ENCODE measurements around the gene ISLR2. TPM values are rescaled to one million over a fixed set of nuclear protein-coding genes. Genes with fewer than 3 reads are reported as not detected.

ISLR2 gene
- total and polyA plus RNA-seq, 5 experiments from 2014 or later: not detected

Other genes with a start within 250 kb of the ISLR2 start
- 1 to 10 TPM in 1 of 2 experiments, under 1 TPM in 1; 0.80 to 1.9 TPM for gene LOXL1, start 204.1 kb upstream of the ISLR2 start, total RNA-seq
- 1 to 10 TPM; 1.2 to 2.0 (median 1.3) TPM for gene LOXL1, start 204.1 kb upstream of the ISLR2 start, polyA plus RNA-seq
- 10 to 100 TPM; 10.4 to 10.8 TPM for gene STOML1, start 138.3 kb upstream of the ISLR2 start, total RNA-seq
- 10 to 100 TPM in 2 of 3 donors, 1 to 10 TPM in 1; 9.6 to 15.6 (median 12.6) TPM for gene STOML1, start 138.3 kb upstream of the ISLR2 start, polyA plus RNA-seq
- 10 to 100 TPM; 53.1 to 57.9 TPM for gene PML, start 135.9 kb upstream of the ISLR2 start, total RNA-seq
- 10 to 100 TPM; 12.2 to 26.9 (median 19.7) TPM for gene PML, start 135.9 kb upstream of the ISLR2 start, polyA plus RNA-seq
- under 1 TPM; 0.16 to 0.39 TPM for gene GOLGA6A, start 48.0 kb upstream of the ISLR2 start, total RNA-seq
- under 1 TPM in 1 of 3 donors, not detected in 2; 0.05 TPM for gene GOLGA6A, start 48.0 kb upstream of the ISLR2 start, polyA plus RNA-seq
- gene ISLR, start 43.1 kb downstream of the ISLR2 start, total RNA-seq: not detected
- not detected for gene ISLR, start 43.1 kb downstream of the ISLR2 start, polyA plus RNA-seq
- gene STRA6, start 72.2 kb downstream of the ISLR2 start, total RNA-seq: not detected
- gene STRA6, start 72.2 kb downstream of the ISLR2 start, polyA plus RNA-seq: not detected
- gene CCDC33, start 105.7 kb downstream of the ISLR2 start, total RNA-seq: not detected
- not detected for gene CCDC33, start 105.7 kb downstream of the ISLR2 start, polyA plus RNA-seq
- gene CYP11A1, start 237.1 kb downstream of the ISLR2 start, total RNA-seq: not detected
- gene CYP11A1, start 237.1 kb downstream of the ISLR2 start, polyA plus RNA-seq: not detected